NCI-H2081 (cell line): ENCODE data around the gene ADPRM.

ENCODE experiments used
- DNase-seq, 2 experiments: peaks; one replicate each; lab custom pipeline; 2025; lab: John Stamatoyannopoulos, UW

The ADPRM gene

DNA sequence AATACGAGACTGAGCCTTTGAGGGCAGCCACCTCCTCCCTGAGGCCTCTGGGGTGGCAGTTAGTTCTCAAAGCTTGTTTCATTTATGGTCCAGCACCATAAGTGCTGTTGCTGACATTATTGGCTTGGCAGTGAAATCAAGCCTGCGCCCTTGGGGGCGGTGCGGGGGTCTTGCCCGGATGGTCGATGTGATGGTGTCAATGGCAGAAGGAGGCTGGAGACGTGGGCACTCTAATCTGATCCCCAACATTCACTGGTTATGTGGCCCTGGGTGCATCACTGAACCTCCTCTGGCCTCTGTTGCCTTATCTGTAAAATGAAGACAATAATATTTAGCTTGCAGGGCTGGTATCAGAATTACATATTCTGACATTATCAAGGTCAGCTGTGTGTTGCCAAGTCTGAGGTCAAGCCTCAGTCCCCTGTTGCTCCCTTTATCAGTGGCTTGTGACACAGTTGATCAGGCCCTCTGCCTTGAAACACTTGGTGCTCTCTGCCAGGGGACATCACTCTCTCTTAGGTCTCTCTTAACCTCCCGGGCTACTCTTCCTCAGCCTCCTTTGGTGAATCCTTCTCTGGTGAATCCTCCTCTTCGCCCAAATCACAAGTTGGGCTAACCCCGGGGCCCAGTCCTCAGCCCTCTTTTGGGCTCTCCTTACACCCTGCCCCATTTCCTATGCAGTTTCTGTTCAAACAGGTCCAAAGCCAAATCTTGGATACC lies 44.2 kb downstream of the ADPRM start:
- no peak for DNase-seq

DNA sequence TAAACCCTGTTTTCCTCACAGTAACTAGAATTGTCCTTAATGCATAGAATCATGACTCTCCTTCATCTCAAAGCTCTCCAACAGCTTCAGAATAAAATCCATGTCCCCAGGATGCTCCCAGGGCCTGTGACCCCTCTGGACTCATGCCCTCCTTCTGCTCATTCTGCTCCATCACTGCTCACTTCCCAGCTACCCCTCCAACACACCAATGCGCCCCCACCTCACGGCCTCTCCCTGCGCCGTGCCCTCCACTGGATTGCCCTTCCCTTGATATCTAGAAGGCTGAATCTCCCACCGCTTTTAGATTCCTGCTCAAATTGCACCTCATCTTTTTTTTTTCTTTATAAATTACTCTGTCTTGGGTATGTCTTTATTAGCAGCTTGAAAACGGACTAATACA lies 45.0 kb downstream of the ADPRM start:
- no peak for DNase-seq

DNA sequence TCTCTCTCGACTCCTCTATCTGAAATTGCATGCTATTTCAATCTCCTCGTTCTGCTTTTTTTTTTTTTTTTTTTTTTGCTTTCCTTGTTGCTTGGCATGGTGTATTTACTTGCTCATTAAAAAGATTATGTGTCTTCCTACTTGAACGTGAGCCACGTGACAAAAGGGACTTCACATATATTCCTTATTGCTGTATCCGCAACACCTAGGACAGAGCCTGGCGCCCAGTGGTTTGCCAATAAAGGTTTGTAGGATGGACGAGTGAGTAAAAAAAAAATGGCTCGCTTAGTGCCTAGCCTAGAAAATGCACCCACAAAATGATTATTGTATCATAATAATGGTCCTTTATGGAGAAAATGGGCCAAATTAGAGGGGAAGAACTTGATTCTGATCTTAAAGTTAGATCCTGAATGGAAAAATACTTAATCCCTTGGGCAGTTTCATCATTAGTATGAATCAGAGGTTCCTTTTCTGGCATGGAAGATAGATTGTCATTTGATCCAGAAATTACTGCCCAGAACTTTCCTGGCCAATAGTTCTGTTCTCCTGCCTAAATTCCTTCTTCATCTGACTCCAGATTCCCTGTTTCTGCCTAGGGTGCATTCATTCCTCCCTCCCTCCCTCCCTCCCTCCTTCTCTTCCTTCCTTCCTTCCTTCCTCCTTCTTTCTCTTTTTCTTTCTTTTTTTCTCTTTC lies 46.1 kb downstream of the ADPRM start:
- no peak for DNase-seq

DNA sequence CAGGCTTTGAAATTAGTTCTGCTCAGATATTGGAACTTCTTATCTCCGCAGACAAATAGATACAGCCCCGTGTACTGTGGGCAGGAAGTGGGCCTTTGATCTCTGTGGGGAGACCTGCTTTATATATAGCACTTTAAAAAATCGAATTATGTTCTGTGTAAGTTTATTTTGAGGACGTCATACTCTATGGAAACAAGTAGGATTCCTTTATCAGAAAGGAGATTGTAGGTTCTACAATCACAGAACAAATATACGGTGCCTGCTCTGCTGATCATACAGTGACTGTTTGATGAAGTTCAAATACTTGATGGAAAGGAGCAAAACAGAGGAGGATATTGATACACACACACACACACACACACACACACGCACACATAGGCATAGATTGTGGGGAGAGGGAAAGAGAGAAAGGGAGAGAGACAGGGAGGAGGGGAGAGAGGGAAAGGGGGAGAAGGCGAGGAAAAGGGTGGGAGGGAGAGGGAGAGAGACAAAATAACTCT lies 47.2 kb downstream of the ADPRM start:
- DNase-seq = no peak

DNA sequence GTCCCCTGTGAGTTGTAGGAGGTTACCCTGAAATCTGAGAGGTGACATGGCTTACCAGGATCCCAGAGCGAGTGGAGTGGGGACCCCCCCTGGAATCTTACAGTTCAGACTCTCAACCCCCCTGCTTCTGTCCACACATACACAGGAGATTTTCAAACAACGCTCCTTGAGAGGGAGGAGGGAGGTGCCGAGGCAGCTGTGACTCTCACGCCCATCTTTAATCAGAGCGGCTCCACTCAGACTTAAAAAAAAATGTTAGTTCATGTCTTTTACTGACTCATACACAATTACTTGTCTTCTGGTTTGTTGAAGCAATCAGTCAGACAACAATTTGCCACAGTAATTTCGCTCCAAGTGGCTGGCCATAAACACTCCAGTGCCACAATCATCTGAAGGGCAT lies 47.8 kb downstream of the ADPRM start:
- DNase-seq = no peak

DNA sequence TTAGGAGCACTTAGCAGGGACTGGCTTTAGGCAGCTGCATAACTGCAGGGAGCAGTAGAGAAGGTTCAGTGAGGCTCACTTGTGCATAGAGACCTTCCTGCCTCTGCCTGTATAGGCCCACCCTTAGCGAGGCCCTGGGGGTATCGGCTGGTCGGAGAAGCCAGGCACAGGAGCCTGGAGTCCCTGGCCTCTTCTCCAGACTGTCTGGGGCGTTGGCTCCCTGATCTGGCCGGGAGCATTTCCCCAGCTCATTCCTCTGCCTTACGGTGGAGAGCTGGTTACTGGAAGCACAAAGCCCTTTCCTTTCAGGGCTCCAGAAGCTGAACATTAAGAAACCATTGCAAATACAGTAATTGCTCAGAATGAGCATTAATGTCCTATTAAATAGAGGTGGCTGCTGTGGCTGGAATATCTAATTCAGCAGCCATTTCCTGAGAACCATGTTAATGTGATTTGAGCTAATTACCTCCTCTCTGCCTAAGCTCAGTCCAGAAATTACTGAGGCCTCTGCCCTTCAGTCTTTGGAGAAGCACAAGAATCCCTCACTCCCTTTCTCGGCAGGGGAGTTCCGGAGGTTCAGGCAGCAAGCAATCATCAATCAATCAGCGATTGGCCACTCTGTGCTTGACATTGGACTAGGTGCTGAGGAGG lies 51.3 kb downstream of the ADPRM start:
- DNase-seq = no peak

DNA sequence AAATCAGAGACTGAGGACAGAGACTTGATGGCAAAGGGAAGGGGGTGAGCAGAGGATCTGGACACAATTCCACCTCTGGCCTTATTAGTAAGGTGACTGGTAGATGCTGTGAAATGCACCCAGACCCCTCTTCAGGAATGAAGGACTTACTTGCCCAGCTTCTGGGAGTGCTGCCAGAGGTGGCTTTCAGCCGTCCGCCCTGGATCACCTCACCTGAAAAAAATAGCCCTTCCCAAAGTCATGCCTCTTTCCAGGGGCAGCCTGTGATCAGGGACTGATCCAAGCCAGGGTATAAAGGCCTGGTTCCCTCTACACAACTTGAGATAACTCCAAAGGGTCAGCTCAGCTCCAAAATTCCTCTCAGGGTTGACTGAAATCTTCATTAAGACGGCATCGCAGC lies 52.8 kb downstream of the ADPRM start:
- DNase-seq = no peak

DNA sequence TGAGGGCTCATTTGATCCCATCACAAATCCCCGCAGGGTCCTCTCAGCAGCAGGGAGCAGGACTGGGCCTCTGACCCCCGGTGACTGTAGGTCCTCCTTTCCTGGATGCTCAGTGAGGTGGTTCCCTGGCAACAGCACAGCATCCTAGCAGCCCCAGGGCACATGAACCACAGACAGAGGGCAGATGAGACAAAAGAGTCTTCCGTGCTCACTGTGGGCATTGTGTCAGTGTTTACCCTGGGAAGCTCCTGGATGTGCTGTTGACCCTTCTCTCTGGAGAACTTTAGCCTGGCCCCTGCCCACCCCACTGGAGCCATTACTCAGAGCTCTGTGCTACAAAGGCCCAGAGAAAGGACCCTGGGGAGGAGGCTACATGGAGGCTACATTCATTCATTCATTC lies 54.2 kb downstream of the ADPRM start:
- no peak for DNase-seq

DNA sequence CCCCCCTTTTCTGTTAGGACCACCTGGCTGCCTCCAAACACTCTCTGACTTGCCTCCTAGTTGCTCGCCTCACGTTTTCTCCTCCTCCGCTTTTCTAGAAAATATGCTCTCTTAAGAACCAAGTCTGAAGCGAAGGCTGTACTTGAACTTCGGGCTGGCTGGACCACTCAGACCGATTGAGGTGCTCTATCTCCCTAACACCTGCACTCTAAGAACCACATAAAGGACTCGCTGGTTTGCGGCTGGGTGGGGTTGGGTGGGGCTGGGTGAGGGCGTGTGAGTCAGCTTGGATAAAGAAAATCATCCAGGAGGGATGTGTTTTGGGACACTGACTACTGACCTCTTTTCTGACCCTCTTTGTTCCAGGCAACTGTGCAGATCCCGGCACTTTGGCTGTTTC lies 55.3 kb downstream of the ADPRM start:
- no peak for DNase-seq

DNA sequence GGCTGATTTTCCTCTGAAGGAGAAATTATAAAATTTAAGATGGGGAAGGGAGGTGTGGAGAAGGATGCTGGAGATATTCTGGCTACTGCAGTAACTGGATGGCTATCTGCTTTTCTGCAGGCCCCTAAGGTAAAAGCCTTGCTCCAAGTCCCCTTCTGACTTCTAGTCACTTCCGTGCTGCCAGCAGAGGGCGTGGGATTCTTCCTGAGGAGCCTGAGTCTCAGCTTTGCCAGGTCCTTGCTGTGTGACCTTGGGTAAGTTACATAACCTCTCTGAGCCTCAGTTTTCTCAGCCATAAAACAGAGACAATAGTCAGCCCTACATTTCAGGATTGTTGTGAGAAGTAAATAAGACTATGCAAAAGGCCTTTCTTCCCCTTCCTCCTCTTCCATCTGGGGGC lies 56.7 kb downstream of the ADPRM start:
- DNase-seq = no peak

DNA sequence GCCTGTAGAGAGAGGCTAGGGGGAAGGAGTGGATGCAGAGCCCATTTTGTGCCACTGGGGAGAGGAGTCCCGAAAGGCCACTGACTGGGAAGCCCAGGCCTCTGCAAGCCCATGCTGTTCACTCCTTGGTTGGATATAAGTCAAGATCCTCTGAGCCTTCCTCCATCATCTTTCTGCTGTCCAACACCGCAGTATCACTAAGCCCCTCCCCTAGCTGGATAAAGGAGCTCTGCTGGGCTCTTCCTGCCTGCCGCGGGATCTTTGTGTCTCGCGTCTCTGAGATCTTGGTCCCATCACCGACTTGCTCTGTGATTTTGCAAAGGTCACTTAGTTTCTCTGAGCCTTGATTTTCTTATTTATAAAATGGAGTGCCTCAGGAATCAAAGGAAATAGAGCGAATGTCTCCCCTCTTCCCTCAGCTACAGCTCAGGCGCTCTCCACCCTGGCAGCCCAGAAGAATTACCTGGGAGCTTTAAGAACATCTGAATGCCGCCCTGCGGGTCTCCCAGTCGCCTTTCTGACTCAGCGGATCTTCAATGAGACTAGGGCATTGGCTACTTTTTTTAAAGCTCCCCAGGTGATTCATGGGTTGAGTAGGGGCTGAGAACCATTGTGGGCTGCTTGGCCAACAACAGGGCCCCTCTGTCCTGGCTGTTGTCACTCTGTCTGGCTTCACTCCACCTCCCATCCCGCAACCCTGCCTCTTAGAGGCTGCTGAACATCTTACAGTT lies 57.6 kb downstream of the ADPRM start:
- DNase-seq = no peak

DNA sequence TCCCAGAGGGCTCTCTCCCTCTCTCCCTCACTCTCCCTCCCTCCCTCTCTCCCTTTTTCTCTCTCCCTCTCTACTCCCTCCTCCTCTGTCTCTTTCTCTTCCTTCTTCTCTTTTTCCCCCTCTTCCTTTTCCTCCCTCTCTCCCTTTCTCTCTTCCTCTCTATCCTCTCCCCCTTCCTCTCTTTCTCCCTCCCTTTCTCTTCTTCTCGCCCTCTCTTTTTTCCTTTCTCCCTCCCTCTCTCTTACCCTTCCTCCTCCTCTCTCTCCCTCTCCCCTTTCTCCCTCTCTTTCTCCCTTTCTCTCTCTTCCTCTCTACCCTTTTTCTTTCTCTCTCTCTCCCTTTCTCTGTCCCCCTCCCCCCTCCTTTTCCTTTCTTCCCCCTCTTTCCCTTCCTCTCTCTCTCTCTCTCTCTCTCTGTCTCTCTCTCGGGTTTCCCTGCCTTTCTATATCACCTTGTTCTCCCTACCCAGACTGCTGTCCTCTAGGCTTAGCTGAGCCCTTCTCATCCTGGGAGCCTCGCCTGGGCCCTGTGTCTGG lies 58.3 kb downstream of the ADPRM start:
- no peak for DNase-seq

DNA sequence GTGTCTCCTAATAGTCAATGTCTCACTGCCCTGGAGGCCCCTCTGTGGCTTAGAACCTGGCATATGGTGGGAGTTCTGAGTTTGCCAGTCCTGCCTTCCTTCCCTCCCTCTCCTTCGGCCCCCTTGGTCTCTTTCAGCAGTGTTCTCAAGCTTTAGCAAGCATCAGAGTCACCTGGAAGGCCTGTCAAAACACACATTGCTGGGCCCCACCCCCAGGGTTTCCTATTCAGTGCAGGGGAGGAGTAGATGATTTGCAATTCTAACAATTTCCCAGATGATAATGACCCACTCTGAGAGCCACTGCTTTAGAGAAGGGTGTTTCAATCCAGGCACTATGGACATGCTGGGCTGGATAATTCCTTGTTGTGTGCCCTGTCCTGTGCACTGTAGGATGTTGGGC lies 58.8 kb downstream of the ADPRM start:
- DNase-seq = no peak

DNA sequence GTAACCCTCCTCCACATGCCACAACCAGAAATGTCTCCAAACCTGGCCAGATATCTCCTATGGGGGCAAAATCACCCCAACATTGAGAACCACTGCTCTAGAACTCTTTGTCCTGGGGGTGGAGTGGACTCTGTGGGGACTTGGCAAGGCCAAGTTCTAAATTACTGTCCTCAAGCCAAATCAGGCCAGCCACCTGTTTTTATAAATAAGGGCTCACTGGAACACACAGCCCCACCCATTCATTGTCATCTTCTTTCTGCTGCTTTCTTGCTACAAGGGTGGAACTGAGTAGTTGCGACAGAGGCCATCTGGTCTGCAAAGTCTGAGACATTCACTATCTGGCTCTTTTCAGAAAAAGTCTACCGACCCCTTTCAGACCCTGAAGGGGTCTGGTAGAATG lies 59.2 kb downstream of the ADPRM start:
- DNase-seq = no peak

DNA sequence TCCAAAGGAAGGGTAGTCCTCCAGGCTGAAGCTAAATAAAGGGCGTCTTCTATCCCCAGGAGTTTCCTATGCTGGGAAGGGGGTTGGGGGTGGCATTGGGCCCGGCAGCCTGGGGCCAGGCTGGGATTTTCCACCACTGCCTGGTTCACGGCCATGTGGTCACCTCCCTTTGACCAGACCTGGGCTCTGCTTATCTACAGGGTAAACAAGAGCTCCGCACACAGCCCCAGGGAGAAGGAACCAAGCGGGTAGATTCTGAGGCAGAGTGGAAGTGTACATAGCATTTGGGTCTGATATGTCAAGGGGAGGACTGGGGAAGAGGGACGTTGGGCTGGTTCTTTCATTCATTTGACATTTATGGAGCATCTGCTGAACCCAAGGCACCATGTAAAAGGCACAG lies 59.7 kb downstream of the ADPRM start:
- DNase-seq = no peak

DNA sequence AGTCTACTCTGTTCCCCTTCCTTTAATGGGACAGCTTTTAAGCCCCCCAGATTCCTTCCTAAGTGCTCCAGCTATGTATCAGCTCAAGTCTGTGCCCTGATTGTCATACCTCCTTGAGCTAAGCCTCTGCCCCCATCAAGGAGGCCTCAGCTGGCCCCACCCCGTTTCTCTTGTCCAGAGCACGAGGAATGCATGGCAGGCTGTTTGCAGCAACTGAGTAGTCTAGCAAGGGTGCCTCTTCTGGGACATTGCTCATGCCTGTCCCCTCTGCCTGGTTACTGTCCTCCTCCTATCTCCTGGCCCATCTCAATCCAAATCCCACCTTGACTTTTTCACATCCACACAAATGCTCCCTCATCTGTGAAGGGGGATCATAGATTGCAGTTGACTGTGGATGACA lies 60.3 kb downstream of the ADPRM start:
- DNase-seq = no peak

DNA sequence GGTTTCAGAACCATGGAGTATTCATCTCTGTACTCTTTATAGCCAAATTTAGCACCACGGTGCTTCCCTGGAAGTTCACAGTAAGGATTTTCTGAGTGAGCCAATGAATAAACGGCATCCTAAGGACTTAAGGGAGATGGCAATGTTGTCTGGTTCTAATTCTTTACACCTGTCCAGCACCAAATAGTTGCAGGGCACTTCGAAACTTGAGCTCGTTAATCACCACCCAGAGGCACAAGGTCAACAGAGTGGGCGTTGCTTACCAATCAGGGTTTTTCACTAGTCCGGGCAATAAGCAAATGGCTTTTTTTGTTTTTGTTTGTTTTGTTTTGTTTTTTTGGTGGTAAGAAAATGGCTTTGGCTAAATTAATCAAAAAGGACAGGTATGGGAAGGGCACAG lies 60.7 kb downstream of the ADPRM start:
- DNase-seq = no peak
